ENCODE data around the gene OTP.

DNA sequence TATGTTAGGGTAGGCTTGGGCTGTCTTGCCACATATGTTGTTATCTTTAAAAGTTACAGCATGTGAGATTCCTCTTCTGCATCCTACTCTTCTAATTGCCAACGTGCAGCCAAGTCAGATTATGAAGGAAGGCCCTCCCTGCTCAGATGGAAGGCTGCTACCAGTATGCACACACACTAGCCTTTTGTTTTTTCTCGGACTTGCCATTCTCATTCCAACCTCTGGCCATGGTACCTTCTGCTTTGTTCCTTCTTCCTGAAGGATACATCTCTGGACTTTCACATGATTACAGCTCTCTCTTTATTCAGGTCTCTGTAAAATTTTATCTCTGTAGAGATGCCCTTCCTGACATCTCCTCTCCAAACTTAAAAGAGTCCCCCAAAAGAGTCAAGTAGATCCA lies 12.8 kb upstream of the OTP start:
- TF ChIP-seq BACH2 (CRISPR knock-in tag; IDR thresholded peaks at IDR 0.05; ENCODE audit: borderline replicate concordance) (no peak), OSR1 (CRISPR knock-in tag; IDR thresholded peaks at IDR 0.05) (no peak)

Data from SK-N-SH treated with all-trans-retinoic acid at 6 μM for 48 hours (cell line).